ENCODE measurements around the gene UBL3.

UBL3 gene

DNA sequence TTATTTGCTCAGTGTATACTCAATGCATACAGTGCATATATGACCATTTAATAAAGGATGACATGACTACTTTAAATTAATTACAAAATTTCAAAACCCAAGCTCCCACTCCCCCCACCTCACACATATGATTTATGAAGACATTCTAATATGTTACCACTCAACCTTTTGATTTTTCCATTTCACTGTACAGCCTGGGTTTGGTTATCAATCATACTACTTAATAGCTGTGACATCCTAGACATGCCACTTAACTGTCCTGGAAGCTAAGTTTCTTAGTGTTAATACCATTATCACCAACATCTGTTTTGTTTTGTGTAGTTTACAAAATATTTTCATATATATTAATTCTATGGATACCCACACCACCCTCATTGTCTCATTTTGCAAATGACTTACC lies 42.2 kb downstream of the UBL3 start:
- no peak for DNase-seq (ENCODE audit: low read depth)

DNA sequence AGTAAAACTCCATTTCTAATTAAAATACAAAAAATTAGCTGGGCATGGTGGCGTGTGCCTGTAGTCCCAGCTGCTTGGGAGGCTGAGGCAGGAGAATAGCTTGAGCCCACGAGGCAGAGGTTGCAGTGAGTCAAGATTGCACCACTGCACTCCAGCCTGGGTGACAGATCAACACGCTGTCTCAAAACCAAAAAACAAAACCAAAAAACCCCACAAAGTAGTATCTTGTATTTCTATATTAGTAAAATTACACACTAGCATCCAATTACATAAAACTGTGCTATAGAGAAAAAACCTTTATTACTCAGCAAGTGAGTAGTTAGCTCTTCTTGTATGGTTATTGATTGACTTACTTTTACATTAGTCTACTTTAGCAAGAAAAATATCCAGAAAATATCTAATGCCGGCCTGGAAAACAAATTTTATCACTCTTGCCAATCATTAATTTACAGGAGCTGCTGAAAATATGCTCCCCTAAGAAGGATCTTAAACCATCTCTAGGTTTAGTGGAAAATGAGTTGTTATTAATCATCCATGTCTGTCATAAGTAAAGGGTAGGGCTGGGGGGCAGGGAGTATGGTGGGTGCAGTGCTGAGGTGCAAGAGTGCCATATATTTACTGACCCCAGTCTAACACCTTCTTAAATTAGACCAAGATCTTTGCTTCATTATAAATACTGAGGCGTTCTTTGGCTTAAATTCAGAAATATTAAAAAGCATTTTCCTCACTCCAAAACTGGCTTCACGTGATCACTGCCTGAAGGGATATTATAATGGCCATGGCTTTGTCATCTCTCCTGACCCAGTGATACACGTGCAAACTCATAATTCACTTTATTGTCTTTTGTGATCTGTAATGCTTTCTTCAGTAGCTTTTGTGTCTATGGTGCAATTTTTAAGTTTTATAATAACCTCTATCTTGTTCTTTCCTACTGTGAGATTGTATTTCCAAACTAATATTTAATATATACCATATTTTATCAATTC lies 44.1 kb downstream of the UBL3 start:
- DNase-seq (ENCODE audit: low read depth), result no peak

DNA sequence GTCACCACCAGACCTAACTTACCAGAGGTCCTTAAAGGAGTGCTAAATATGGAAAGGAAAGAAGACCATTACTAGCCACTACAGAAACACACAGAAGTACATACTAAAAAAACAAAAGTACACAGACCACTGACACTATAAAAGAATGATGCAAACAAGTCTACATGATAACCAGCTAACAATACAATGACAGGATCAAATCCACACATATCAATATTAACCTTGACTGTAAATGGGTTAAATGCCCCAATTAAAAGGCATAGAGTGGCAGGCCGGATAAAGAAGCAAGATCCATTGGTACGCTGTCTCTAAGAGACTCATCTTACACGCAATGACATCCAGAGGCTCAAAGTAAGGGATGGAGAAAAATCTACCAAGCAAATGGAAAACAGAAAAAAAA lies 47.2 kb downstream of the UBL3 start:
- DNase-seq (ENCODE audit: low read depth), result no peak

DNA sequence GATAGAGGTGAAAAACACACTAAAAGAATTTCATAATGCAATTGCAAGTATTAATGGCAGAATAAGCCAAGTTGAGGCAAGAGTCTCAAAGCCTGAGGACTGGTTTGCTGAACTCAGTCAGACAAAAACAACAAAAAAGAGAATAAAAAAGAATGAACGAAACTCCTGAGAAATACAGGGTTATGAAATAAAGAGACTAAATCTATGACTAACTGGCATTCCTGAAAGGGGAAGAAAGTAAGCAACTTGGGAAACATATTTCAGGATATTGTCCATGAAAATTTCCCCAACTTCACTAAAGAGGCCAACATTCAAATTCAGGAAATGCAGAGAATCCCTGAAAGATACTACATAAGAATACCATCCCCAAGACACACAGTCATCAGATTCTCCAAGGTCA lies 47.8 kb downstream of the UBL3 start:
- DNase-seq (ENCODE audit: low read depth), result no peak

DNA sequence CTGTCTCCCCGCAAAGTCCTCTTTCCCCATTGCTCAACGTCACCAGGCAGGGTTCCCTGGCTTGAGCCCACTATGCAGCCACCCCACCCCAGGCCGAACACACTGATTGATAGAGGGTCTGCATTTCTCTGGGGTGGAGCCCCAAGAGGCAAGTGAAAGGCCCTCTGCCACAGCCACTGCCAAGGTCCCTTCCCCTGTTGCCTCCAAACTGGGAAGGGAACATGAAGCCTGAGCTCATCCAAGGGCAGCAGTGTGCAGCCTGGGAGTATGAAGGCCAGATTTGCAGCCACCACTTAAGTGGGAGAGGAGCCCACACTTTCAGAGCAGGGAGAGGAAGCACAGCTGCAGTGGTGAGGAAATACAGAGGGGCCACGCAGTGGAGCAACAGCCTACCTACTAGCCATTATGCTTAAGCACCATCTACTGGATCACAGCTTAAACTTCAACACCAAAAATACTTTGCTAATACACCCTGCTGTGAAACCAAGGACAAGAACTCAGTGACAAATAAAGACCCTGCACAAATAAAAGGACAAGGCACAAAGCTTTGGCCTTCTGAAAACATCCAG lies 48.6 kb downstream of the UBL3 start:
- DNase-seq (ENCODE audit: low read depth), result no peak

DNA sequence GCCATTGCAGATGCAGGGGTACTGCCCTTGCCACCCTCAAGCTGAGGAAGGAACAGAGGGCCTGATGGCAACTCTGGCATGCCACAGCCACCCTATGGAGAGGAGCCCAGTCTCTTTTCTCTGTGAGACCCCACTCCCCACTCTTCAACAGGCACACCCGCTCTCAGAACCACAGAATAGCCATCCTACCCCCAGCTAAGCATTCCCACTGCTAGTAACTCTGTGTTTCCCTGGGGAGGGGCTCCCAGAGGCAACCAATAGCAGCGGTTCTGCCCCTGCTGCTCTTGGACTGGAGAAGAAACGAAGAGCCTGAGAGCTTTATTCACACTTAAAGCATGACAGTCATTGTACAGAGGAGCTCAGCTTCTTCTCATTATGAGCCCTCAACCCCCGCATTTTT lies 49.3 kb downstream of the UBL3 start:
- DNase-seq (ENCODE audit: low read depth), result no peak

DNA sequence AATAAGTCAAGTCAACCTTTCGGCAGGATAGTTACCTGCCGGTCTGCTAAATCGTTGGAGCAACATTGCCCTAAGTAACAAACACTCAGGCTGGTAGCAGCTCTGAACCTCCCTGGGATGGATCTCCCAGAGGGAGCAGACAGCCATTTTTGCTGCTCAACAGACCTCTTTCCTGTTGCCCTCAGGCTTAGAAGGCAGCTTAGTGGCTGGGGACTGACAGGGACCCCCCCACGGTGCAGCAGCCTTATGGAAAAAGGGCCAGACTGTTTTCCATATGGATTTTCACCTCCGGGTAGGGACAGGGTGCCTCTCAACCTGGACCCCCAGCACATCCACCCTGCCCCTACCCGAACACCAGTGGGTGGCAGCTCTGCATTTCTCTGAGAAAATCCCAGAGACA lies 49.7 kb downstream of the UBL3 start:
- no peak for DNase-seq (ENCODE audit: low read depth)

DNA sequence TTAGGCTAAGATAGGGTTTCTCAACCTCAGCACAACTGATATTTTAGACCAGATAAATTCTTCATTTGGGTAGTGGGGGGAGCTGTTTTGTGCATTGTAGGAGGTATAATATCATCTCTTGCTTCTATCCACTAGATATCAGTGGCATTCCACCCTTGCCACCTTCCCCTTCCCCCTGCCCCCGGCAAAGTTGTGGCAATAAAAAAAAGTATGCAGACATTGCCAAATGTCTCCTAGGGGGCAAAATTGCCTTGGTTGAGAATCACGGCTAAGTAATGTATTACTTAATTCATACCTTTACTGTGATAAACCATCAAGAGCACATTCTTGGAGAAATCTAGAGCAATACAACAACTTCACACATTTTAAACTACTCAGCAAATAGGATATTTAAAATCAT lies 51.4 kb downstream of the UBL3 start:
- no peak for DNase-seq (ENCODE audit: low read depth)

DNA sequence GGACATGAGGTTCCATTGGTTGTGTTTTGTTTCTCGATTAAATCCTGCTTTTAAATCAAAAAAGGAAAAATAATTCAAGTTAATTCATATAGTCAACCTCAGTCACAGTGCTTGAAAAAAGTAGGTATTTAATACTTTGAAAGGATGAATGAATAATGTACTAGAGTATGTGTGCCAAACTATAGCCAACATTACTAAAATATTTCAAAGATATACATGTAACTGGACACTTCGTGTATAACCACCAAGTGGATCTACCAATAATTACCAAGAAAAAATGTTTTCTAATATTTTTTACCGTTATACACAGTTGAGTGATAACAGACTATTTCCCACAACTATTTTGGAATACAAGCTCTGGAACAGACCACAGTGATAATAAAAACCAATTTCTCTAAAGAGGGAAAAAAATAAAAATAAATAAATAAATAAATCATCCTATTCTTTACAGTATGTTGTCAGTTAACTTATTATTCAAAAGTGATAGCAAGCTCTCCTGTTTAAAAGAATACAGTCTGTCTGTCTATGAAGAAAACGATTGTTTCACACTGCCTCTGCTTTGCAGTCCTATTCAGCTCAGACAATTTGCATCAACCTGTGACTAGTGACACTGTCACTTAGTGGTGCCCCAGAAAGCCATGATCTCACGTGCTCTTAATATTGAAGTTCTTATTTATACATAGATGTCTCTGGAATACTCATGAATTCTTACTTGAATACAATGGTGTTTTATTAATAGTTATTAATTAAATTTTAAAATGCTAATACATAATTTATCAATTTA lies 58.2 kb downstream of the UBL3 start:
- no peak for DNase-seq (ENCODE audit: low read depth)

DNA sequence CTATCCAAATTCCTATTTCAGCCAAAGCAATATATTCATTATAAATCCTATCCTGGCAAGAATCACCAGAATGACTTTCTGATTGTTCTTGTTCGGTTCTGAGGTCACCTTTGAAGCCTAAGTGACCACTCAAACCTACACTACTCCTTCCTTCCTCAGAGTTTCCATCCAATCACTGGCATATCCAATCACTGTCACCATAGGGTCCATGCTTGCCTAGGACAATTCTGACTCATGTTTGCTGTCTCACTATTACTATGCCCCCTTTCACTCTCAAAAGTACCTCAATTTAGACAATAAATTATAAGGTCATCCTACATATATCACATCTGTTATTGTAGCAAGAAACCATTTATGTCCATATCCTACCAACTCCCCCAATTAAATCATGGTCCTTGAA lies 58.9 kb downstream of the UBL3 start:
- no peak for DNase-seq (ENCODE audit: low read depth)

DNA sequence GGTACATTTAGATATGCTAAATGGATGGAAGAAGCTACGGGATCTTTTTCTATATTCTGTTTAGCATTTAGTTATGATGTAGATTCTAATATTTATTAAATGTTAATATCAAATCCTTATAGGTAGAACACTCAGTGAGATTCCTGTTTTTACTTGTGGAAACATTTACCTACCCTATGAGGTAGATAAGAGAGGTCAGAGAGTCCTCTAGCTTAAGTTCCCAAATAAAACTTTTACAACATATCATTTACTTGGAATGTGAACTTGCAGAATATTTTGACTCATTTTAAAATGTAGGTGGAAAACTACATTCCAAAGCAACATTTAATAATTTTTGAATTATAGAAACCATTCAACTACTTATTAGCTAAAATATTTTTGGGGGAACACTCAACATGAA lies 63.7 kb downstream of the UBL3 start:
- DNase-seq (ENCODE audit: low read depth), result no peak

DNA sequence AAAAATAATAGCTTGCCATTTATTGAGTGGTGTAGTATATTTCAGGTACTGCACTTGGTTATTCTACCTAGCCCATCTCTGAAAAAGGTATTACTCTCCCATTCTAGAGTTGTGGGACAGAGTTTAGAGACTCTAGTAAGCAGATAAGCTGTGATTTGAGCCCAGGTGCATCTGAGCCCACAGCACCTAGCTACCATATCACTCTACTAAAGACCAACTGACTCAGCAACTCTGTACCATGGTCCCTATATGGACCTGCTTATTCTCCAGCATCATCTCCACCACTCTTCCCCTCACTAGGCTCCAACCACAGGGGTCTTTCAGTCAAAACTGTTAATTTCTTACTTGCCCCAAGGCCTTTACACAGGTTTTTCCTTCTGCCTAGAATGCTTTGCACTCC lies 64.4 kb downstream of the UBL3 start:
- DNase-seq (ENCODE audit: low read depth), result no peak

DNA sequence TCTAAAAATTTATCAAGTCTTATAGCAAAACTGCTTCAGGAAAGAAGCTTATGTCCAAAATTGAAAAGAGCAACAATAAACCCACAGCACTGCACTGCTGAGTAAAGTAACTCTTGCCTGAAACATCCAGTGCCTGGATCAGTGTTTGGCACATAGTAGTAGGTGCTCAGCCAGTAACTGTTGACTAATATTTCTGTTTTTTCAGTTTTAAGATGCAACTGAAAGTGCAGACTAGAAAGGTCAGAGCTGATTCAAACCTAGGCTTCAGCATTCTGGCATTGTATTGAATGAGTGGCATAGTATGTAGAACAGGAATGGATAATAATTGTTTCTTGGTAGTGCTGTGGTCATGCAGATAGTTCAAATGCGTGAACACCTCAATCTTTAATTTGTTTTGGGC lies 67.6 kb downstream of the UBL3 start:
- no peak for DNase-seq (ENCODE audit: low read depth)

DNA sequence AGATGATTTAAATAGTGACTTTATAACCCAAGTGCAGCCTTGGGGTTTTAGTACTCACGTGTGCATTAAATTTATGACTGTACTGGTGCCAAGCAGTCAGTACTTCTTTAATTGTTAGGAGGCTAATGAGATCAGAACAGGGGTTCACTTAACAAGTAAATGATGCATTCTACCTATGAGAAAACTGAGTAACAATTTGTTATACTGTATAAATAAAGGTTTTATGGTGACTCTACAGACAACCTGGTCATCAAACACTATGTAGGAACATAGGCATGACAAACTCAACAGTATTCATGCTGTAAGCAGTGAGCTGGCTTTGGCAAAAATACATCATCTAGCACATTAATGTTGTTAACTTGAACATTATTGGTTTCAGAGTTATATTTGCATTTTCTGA lies 75.6 kb downstream of the UBL3 start:
- DNase-seq (ENCODE audit: low read depth), result no peak

DNA sequence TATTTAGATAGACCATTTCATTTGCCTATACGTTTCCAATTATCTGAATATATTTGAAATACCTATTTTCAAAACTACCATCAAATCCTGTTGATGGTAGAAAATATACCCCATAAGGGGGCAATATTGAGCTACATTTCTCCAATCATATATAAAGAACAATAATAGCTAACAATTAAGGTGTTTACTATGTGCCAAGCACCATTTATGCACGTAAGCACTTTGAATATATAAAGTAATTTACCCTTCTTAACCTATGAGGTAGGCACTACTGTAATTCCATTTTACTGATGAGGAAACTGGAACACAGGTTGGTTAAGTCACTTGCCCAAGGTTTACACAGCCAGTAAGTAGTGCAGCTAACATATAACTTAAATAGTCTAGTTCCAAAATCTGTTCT lies 79.2 kb downstream of the UBL3 start:
- no peak for DNase-seq (ENCODE audit: low read depth)

DNA sequence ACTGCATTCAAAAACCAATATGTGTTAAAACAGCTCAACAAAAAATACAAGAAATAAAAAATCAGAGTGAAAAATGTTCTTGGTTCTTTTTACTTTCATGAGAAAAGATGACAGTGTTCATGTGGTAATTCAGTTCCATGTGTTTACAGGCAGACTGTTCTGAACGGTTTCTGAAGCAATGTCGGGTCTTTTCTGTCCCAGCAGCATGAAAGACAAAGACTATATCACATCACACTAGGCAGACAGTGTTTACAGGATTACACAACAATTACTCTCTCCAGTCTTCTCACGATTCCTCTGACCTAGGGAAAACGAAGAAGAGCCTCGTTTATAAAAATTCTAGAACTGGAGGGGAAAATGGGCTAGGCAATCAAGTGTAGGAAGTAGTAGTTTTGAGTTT lies 83.4 kb downstream of the UBL3 start:
- DNase-seq (ENCODE audit: low read depth), result no peak

DNA sequence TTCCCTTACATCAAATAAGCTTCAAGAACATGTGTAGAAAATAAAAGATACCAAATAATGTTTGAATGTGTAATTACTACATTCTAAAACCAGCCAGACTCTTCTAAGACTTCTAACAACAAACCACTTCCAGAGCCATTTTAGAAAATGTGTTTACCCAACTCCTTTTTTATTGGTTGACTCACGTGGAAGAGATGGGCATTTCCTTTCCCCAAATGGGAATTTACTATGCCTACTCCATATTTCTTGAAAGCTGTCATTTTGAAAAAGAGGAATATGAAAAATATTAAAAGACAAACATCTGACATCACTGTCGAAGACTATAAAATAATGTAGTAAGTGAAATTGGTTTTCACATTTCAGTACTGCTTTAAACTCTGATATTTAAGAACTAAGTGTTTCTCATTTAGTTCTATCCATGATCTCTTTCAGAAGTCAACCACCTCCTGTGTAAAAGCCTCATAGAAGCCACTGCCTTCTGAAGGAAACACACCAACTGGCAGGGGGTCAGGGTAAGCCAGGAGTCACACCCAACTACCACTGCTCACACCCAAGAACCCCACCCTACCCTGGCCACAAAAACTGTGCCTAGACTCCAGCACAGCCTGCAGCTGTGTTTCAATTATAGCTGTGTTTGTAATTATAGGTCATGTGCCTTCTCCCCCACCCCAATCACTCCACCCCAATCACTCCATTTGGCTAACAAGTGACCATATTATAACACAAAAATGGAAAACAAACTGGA lies 86.8 kb downstream of the UBL3 start:
- no peak for DNase-seq (ENCODE audit: low read depth)

DNA sequence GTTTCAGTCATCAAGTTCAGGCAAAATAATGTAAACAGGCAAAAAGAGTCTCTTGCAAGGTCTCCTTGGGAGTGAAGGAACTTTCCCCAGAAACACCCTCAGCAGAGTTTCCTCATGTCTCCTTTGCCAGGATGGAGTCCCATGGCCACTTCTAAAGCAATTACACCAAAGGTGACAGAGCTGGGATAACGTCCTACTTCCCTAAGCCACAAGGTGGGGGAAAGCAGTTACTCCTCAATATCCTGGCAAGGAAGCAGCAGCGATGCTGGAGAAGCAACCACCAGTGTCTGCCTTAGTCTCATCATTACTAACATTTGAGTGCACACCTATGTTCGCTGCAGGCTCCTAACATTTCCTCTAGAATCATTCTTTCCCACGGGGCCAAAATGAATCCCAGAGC lies 88.6 kb downstream of the UBL3 start:
- no peak for DNase-seq (ENCODE audit: low read depth)

DNA sequence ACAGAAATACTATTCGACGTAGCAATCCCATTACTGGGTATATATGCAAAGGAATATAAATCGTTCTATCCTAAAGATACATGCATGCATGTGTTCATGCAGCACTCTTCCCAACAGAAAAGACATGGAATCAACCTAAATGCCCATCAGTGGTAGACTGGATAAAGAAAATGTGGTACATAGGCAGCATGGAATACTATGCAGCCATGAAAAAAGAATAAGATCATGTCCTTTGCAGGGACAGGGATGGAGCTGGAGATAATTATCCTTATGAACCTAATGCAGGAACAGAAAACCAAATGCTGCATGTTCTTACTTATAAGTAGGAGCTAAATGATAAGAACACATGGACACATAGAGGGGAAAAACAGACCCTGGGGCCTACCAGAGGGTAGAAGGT lies 89.3 kb downstream of the UBL3 start:
- DNase-seq (ENCODE audit: low read depth), result no peak

DNA sequence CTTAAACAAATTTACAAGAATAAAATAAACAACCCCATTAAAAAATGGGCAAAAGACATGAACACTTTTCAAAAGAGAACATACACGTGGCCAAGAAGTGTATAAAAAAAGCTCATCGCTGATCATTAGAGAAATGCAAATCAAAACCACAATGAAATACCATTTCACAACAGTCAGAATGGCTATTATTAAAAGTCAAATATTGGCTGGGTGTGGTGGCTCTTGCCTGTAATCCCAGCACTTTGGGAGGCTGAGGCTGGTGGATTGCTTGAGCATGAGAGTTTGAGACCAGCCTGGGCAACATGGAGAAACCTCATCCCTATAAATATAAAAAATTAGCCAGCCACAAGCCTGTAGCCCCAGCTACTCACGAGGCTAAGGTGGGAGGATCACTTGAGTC lies 89.9 kb downstream of the UBL3 start:
- no peak for DNase-seq (ENCODE audit: low read depth)

DNA sequence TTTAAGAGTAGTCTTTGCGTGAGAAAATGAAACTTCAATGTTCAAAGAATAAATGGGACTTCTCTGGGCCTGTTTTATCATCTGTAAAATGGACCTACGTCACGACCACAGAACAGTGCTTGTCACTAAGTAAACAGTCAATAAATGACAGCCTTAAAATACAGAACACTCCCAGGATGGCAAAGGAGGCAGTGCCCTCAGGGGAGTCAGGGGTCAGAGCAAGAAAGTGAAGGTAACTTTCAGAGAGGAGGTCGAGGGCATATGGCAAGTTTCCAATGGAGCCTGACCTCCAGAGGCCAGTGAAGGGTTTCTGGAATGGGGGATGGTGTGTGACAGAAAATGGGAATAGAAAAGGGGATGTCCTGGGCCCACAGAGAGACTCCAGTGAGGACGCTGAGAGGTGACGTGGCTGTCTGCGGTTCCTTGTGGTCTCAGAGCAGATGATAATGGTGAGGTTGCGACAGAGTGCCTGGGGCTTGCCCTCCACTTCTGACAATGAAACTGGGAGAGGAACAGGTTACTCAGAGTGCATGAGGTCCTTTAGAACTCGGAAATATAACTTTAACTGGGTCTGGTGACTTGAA lies 91.8 kb downstream of the UBL3 start:
- peak; percentile 7 for DNase-seq (ENCODE audit: low read depth)

DNA sequence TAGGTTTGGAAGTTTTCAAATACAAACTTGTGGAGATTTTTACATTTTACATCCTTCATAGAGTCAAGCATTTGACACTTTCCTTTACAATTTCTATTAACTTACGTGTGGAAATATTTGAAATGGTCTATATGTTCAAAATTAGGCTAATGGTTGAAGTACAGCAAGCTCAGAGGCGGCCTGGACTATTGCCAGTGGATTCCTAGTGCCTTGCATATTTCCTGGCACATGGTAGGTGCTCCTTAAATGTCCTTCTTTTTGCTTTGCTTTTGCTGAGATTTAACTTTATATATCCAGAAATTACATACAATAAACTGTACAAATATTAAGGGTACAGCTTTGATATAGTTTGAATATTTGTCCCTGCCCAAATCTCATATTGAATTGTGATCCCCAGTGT lies 93.9 kb downstream of the UBL3 start:
- no peak for DNase-seq (ENCODE audit: low read depth)
